SKM-1 (cell line): ENCODE measurements around the gene KLHL6.
"Not testable (repeated sequence)": the region's sequence is repeated elsewhere in the genome, so short reads cannot be mapped to it uniquely, and the experiment has no call there.

ENCODE experiments used
- DNase-seq: peaks from one replicate; lab custom pipeline; 2025; ENCODE audit not compliant: unreplicated experiment; lab: John Stamatoyannopoulos, UW

The KLHL6 gene

GRCh38 chr3:183487016-183487415 is 68.5 kb downstream of the KLHL6 start:
- no peak for DNase-seq

- DNase-seq, result no peak
Observed at GRCh38 chr3:183486472-183486871, 69.0 kb downstream of the KLHL6 start.

- DNase-seq, result no peak
Observed at GRCh38 chr3:183485585-183485984, 69.9 kb downstream of the KLHL6 start.

- DNase-seq, result no peak
Observed at GRCh38 chr3:183485093-183485492, 70.4 kb downstream of the KLHL6 start.

- no peak for DNase-seq
Observed at GRCh38 chr3:183484431-183485075, 71.0 kb downstream of the KLHL6 start.

GRCh38 chr3:183481582-183481981 is 73.9 kb downstream of the KLHL6 start:
- no peak for DNase-seq

GRCh38 chr3:183478501-183478900 is 77.0 kb downstream of the KLHL6 start:
- no peak for DNase-seq

- DNase-seq, result no peak
Observed at GRCh38 chr3:183477801-183478456, 77.6 kb downstream of the KLHL6 start.

- not testable (repeated sequence) for DNase-seq
Observed at GRCh38 chr3:183475764-183476162, 79.7 kb downstream of the KLHL6 start.

GRCh38 chr3:183475016-183475763 is 80.3 kb downstream of the KLHL6 start:
- DNase-seq, result no peak

GRCh38 chr3:183473969-183474368 is 81.5 kb downstream of the KLHL6 start:
- no peak for DNase-seq

- no peak for DNase-seq
Observed at GRCh38 chr3:183472155-183472554, 83.4 kb downstream of the KLHL6 start.

GRCh38 chr3:183468424-183468823 is 87.1 kb downstream of the KLHL6 start:
- DNase-seq, result no peak

GRCh38 chr3:183466575-183466974 is 88.9 kb downstream of the KLHL6 start:
- DNase-seq, result no peak

- DNase-seq, result not testable (repeated sequence)
Observed at GRCh38 chr3:183465710-183466109, 89.8 kb downstream of the KLHL6 start.

- no peak for DNase-seq
Observed at GRCh38 chr3:183464480-183464879, 91.0 kb downstream of the KLHL6 start.

- no peak for DNase-seq
Observed at GRCh38 chr3:183460081-183461055, 95.1 kb downstream of the KLHL6 start.

- DNase-seq, result no peak
Observed at GRCh38 chr3:183455089-183455488, 100.4 kb downstream of the KLHL6 start.

GRCh38 chr3:183454064-183454463 is 101.4 kb downstream of the KLHL6 start:
- DNase-seq, result no peak

- no peak for DNase-seq
Observed at GRCh38 chr3:183449791-183450190, 105.7 kb downstream of the KLHL6 start.

- DNase-seq, result no peak
Observed at GRCh38 chr3:183449391-183449790, 106.1 kb downstream of the KLHL6 start.
